Effector memory CD4-positive, alpha-beta T cell (primary cell): ENCODE data around the gene UBL7.

Experiments
- DNase-seq, 3 donors: peaks; one replicate each; pipeline ENCODE4 v3.0.0-alpha.2; 2020
- H3K27ac ChIP-seq: 2 replicates; pipeline ENCODE4 v1.7.0; 2013; ENCODE audit warnings: mild to moderate bottlenecking, low read length, moderate library complexity; ENCODE audit not compliant: insufficient read depth, poor library complexity, severe bottlenecking
- H3K27me3 ChIP-seq: replicated peaks from 2 replicates; pipeline ENCODE4 v1.7.0; 2013; ENCODE audit warnings: mild to moderate bottlenecking, low read length; ENCODE audit not compliant: insufficient read depth, control insufficient read depth, poor library complexity, severe bottlenecking
- H3K36me3 ChIP-seq: 2 replicates; pipeline ENCODE4 v1.7.0; 2013; ENCODE audit warnings: mild to moderate bottlenecking, low read length, moderate library complexity; ENCODE audit not compliant: control insufficient read depth, insufficient read depth
- H3K4me1 ChIP-seq: 2 replicates; pipeline ENCODE4 v1.7.0; 2013; ENCODE audit warnings: low read length, mild to moderate bottlenecking; ENCODE audit not compliant: control insufficient read depth, insufficient read depth, poor library complexity, severe bottlenecking
- H3K4me3 ChIP-seq: 2 replicates; pipeline ENCODE4 v1.7.0; 2013; ENCODE audit warnings: low read length, low read depth, mild to moderate bottlenecking; ENCODE audit not compliant: insufficient read depth, poor library complexity, severe bottlenecking
- H3K9me3 ChIP-seq: 2 replicates; pipeline ENCODE4 v1.7.0; 2013; ENCODE audit warnings: mild to moderate bottlenecking, low read length, moderate library complexity; ENCODE audit not compliant: control insufficient read depth

The UBL7 gene

GRCh38 chr15:74424901-74425528 is 35.9 kb downstream of the UBL7 start:
- Histone ChIP-seq H3K4me3 (no peak overlapping the region), H3K27me3 (no peaks in the 10 kb centered on the region), H3K9me3 (no peaks in the 10 kb centered on the region), H3K27ac (no peak overlapping the region), H3K4me1 (no peaks in the 10 kb centered on the region), H3K36me3 (no peaks in the 10 kb centered on the region)
- no peak for DNase-seq

GRCh38 chr15:74423431-74424257 is 37.3 kb downstream of the UBL7 start:
- DNase-seq: no peak
- Histone ChIP-seq H3K4me1 (no peaks in the 10 kb centered on the region), H3K4me3 (no peak overlapping the region), H3K36me3 (no peaks in the 10 kb centered on the region), H3K27me3 (no peaks in the 10 kb centered on the region), H3K27ac (no peak overlapping the region), H3K9me3 (no peaks in the 10 kb centered on the region)

GRCh38 chr15:74422652-74423430 is 38.1 kb downstream of the UBL7 start:
- Histone ChIP-seq H3K27ac (no peak overlapping the region), H3K36me3 (no peaks in the 10 kb centered on the region), H3K4me3 (no peak overlapping the region), H3K27me3 (no peaks in the 10 kb centered on the region), H3K9me3 (no peaks in the 10 kb centered on the region), H3K4me1 (no peaks in the 10 kb centered on the region)
- no peak for DNase-seq

DNA sequence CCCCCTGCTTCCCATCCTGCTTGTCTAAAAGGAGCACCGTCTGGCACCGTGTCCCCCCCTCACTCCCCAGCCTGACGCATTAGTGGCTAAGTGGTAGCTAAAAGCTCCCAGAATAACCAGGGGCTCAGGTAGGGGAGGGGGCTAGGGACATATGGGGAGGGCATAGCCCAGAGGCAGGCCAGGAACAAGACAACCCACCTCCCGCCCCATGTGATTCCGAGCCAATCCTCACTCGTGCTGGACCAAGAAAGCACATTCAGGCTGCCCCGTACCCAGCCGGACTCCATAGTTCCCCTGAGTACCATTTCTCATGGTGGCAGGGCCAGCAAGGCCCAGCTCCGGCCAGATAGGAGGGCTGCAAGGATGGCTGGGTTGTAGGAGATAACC is 38.7 kb downstream of the UBL7 start:
- Histone ChIP-seq H3K9me3 (no peaks in the 10 kb centered on the region), H3K4me3 (no peak overlapping the region), H3K36me3 (no peaks in the 10 kb centered on the region), H3K27ac (no peak overlapping the region), H3K4me1 (no peaks in the 10 kb centered on the region), H3K27me3 (no peaks in the 10 kb centered on the region)
- no peak for DNase-seq

GRCh38 chr15:74421302-74422245 is 39.4 kb downstream of the UBL7 start:
- Histone ChIP-seq H3K9me3 (no peaks in the 10 kb centered on the region), H3K27me3 (no peaks in the 10 kb centered on the region), H3K4me1 (no peaks in the 10 kb centered on the region), H3K4me3 (no peak overlapping the region), H3K27ac (no peak overlapping the region), H3K36me3 (no peaks in the 10 kb centered on the region)
- DNase-seq: no peak

GRCh38 chr15:74420193-74420905 is 40.6 kb downstream of the UBL7 start:
- H3K27me3 ChIP-seq: no peaks in the 10 kb centered on the region
- no peaks in the 10 kb centered on the region for H3K4me1 ChIP-seq
- DNase-seq: no peak
- H3K4me3 ChIP-seq: no peak overlapping the region
- no peaks in the 10 kb centered on the region for H3K36me3 ChIP-seq
- no peak overlapping the region for H3K27ac ChIP-seq
- H3K9me3 ChIP-seq: no peaks in the 10 kb centered on the region

DNA sequence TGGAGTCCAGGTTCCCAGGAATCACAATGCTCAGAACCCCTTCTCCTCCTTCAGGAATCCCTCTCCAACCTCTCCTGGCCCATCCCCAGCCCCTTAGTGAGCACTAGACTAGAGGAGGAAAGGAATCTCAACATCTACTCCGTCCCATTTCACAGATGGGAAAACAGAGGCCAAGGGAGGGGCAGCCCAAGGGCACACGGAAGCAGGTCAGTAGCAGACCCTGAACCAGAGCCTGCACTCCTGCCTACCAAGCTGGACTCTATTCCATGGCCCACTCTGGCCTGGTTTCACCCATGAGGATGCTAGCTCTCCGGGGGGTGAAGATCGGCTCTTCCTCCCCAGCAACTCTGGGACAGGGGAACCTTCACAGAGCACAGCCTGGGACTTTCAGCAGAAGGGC is 41.5 kb downstream of the UBL7 start:
- H3K27ac ChIP-seq: no peak overlapping the region
- H3K9me3 ChIP-seq: no peaks in the 10 kb centered on the region
- DNase-seq: no peak
- H3K36me3 ChIP-seq: no peaks in the 10 kb centered on the region
- no peaks in the 10 kb centered on the region for H3K27me3 ChIP-seq
- no peaks in the 10 kb centered on the region for H3K4me1 ChIP-seq
- H3K4me3 ChIP-seq: no peak overlapping the region

GRCh38 chr15:74418575-74419338 is 42.2 kb downstream of the UBL7 start:
- H3K27me3 ChIP-seq: no peaks in the 10 kb centered on the region
- no peak for DNase-seq
- H3K36me3 ChIP-seq: no peaks in the 10 kb centered on the region
- no peak overlapping the region for H3K27ac ChIP-seq
- no peak overlapping the region for H3K4me3 ChIP-seq
- H3K4me1 ChIP-seq: no peaks in the 10 kb centered on the region
- no peaks in the 10 kb centered on the region for H3K9me3 ChIP-seq
